AG04450 (cell line): ENCODE measurements around the gene PGM1. TPM values are rescaled to one million over a fixed set of nuclear protein-coding genes. Genes with fewer than 3 reads are reported as not detected.

Experiments
- CTCF ChIA-PET: fragments of 300-600, 350-600 bp; formaldehyde crosslinking; extraction: SDS; loops from one replicate; lab custom pipeline; 2022; ENCODE audit warnings: antibody characterized with exemption, inconsistent platforms; lab: Charles Lee
- POLR2A ChIA-PET: fragments of 350-600 bp; formaldehyde crosslinking; extraction: SDS; loops from one replicate; lab custom pipeline; 2021; ENCODE audit warnings: antibody characterized with exemption, inconsistent platforms; lab: Yijun Ruan, JAX
- DNase-seq: peaks from one replicate; pipeline ENCODE4 v3.0.0-alpha.2; 2011; ENCODE audit warnings: low read depth, low spot score
- H3K27ac ChIP-seq: one replicate; pipeline ENCODE4 v1.5.1; 2012; ENCODE audit warnings: low read depth, low read length, control low read depth
- H3K27me3 ChIP-seq: one replicate; pipeline ENCODE4 v1.6.0; 2012; ENCODE audit warnings: low read length; ENCODE audit not compliant: control insufficient read depth, insufficient read depth
- H3K4me3 ChIP-seq: 2 replicates; pipeline ENCODE4 v1.5.1; 2011; ENCODE audit warnings: mild to moderate bottlenecking, low read depth, low read length, control low read depth
- H3K9me3 ChIP-seq: 2 replicates; pipeline ENCODE4 v1.5.1; 2012; ENCODE audit warnings: low read length; ENCODE audit not compliant: control insufficient read depth, insufficient read depth
- polyA plus RNA-seq: library from polyadenylated mRNA; depleted of rRNA; stranded (reverse); fragments of >200 nt; gene quantifications from 2 replicates; pipeline ENCODE4 v1.2.3, GENCODE V29; 2011
- TF ChIP-seq, protein P1 (sequence below): IDR thresholded peaks from 2 replicates; pipeline ENCODE4 v1.5.1; 2011; ENCODE audit warnings: low read depth, low read length, control low read depth, inconsistent platforms

The PGM1 gene
- polyA plus RNA-seq, 1 experiment = 25.0 TPM

DNA sequence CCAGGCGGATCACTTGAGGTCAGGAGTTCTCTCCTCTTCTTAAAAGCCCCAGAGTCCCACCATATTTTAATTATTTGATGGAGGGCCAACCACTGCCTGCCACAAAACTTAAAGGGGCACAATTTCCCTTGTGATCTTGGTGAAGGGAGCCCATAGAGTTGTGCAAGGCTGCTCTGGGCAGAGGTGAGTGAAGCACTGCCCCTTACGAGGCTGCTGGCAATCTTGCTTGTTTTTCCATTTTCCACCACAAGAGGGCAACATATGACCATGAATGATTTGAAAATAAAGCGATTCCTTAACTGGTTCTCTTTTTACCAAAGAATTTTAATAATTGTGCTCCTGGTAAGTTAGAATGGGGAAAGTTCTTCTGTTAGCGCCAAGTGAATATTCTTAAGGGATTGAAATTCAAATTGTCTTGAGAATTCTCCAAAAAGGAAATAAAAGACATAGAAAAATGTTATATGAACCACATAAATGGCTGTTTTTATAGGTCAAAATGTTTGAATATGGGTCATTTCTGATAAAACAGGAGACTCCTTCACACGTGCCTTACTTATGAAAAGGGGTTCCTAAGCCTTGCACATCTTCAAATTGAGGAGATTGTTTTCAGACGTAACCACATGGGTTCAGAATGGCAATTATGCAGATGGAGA, 22.7 kb downstream of the PGM1 start:
- ChIA-PET POLR2A (no interaction called here), CTCF (interaction anchor here (0.6 to 6.0 kb wide), 13 partner anchors 21 to 629 kb away, joined by 3 to 109 read pairs (median 4); no protein-coding TSS in a partner anchor)
- peak; percentile 57 for DNase-seq
- TF ChIP-seq, protein P1, sequence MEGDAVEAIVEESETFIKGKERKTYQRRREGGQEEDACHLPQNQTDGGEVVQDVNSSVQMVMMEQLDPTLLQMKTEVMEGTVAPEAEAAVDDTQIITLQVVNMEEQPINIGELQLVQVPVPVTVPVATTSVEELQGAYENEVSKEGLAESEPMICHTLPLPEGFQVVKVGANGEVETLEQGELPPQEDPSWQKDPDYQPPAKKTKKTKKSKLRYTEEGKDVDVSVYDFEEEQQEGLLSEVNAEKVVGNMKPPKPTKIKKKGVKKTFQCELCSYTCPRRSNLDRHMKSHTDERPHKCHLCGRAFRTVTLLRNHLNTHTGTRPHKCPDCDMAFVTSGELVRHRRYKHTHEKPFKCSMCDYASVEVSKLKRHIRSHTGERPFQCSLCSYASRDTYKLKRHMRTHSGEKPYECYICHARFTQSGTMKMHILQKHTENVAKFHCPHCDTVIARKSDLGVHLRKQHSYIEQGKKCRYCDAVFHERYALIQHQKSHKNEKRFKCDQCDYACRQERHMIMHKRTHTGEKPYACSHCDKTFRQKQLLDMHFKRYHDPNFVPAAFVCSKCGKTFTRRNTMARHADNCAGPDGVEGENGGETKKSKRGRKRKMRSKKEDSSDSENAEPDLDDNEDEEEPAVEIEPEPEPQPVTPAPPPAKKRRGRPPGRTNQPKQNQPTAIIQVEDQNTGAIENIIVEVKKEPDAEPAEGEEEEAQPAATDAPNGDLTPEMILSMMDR = peak; percentile 65
- Histone ChIP-seq H3K4me3 (no peak overlapping the region), H3K9me3 (no peaks in the 10 kb centered on the region), H3K27ac (no peak overlapping the region), H3K27me3 (no peaks in the 10 kb centered on the region)

DNA sequence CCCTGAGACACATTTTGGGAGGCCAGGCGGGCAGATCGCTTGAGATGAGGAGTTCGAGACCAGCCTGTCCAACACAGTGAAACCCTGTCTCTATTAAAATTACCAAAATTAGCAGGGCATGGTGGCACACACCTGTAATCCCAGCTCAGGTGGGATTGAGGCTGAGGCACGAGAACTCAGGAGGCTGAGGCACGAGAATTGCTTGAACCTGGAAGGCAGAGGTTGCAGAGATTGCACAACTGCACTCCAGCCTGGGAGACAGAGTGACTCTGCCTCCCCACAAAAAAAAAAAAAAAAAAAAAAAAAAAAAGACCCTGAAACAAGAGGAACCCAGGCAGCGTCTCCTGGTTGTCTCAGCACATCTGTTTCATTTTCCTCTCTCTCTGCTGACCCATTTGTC, 24.2 kb downstream of the PGM1 start:
- H3K4me3 ChIP-seq = no peak overlapping the region
- DNase-seq = no peak
- H3K27me3 ChIP-seq = no peaks in the 10 kb centered on the region
- ChIA-PET POLR2A (interaction anchor here (0.7 kb wide), 1 partner anchor 554 kb away, joined by 3 read pairs; no protein-coding TSS in a partner anchor), CTCF (interaction anchor here (0.9 to 6.0 kb wide), 10 partner anchors 8 to 902 kb away, joined by 3 to 109 read pairs (median 4); no protein-coding TSS in a partner anchor)
- TF ChIP-seq, protein P1 = no peak
- H3K27ac ChIP-seq = no peak overlapping the region
- no peaks in the 10 kb centered on the region for H3K9me3 ChIP-seq

DNA sequence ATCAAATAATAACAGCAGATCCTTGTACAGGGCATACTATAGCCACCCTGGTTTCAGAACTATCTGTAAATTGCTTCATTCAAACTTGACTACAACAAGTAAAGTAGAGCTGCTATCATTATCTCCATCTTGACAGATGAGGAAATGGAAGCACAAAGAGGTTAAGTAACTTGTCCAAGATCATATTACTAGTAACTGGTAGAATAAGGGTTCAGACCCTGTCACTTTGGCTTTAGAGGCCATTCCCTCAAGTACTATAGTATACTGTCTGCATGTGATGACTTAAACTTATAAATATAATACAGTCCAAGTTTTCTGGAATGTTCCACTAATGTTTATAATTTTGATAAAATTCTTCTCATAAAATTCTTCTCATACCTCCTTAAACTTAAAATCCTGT, 24.8 kb downstream of the PGM1 start:
- Histone ChIP-seq H3K27me3 (no peaks in the 10 kb centered on the region), H3K9me3 (no peaks in the 10 kb centered on the region), H3K4me3 (no peak overlapping the region), H3K27ac (no peak overlapping the region)
- POLR2A ChIA-PET = interaction anchor here (0.7 kb wide), 1 partner anchor 553 kb away, joined by 3 read pairs; no protein-coding TSS in a partner anchor
- TF ChIP-seq, protein P1 = no peak
- DNase-seq = no peak
- CTCF ChIA-PET = interaction anchor here (1.7 to 6.0 kb wide), 2 partner anchors 42 to 627 kb away, joined by 4 to 109 read pairs; no protein-coding TSS in a partner anchor

DNA sequence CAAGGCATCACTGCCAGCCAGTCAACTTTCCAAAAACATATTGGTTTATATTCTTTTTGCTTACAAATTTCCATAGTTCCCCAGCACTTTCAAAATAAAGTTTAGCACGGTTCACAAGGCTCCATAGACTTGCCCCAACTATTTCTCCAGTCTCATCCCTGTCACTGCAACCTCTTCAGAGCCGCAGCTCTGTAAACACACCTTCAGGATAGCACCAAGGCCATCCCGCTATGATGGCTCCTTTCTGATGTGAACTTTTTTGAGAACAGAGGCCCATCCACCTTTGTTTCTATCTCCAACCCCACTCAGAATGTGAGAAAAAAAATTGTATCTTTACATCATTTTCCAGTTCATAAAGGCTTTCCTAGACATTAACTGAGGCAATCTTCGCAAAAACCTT, 26.3 kb downstream of the PGM1 start:
- Histone ChIP-seq H3K9me3 (no peaks in the 10 kb centered on the region), H3K27me3 (no peaks in the 10 kb centered on the region), H3K4me3 (no peak overlapping the region), H3K27ac (no peak overlapping the region)
- CTCF ChIA-PET = interaction anchor here (1.3 to 6.0 kb wide), 2 partner anchors 55 to 625 kb away, joined by 3 to 109 read pairs; no protein-coding TSS in a partner anchor
- DNase-seq = no peak
- TF ChIP-seq, protein P1 = no peak
- POLR2A ChIA-PET = no interaction called here

DNA sequence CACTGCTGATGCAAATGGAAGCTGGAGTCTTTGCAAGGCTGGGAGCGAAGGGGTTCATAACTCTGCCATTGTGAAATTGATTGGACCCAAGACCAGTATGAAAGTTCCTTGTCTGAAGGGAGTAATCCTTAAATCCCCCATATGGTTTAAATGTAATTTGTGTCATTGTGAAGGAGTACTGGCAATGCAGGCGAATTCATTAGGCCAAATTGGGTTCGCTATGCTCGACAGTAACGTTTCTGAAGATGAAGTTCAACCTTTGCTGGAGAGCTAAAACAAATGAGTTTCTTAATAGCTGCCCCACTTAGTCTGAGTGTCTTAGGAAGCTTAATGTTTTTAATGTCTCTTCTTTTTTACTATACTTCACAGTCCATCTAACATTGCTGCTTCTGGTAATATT, 27.5 kb downstream of the PGM1 start:
- H3K27ac ChIP-seq = no peak overlapping the region
- no peak overlapping the region for H3K4me3 ChIP-seq
- no peaks in the 10 kb centered on the region for H3K9me3 ChIP-seq
- no peak for DNase-seq
- TF ChIP-seq, protein P1 = no peak
- H3K27me3 ChIP-seq = no peaks in the 10 kb centered on the region
- ChIA-PET POLR2A (interaction anchor here (0.7 kb wide), 1 partner anchor 499 kb away, joined by 4 read pairs; no protein-coding TSS in a partner anchor), CTCF (interaction anchor here (0.7 to 6.0 kb wide), 4 partner anchors 54 to 624 kb away, joined by 3 to 109 read pairs (median 4); partner anchors contain the start of gene ROR1)
